IPS-NIHi7 (cell line): ENCODE results near the gene MSI2.

Experiments
- DNase-seq: peaks from one replicate; pipeline ENCODE4 v3.0.0; 2012; ENCODE audit warnings: mixed read lengths; ENCODE audit errors: extremely low spot score

The MSI2 gene

DNA sequence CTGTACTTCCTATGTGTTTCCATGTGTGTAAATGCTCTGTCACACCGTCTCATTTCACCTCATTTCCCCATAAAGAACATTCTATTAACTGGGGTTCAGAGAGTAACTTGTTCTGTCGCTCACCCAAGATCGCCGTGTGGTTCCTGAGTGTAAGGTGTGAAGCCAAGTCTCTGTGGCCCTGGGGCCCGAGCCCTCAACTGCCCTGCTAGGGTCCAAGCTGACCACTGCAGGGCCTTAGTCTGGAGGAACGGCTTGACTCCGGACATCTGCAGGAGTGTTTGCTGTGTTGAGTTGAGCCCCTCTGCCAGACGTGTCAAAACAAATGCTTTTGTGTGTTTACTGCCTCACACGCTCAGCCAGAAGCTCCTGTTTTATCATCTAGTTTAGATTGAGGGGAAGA is 244.7 kb downstream of the MSI2 start:
- DNase-seq, result no peak

DNA sequence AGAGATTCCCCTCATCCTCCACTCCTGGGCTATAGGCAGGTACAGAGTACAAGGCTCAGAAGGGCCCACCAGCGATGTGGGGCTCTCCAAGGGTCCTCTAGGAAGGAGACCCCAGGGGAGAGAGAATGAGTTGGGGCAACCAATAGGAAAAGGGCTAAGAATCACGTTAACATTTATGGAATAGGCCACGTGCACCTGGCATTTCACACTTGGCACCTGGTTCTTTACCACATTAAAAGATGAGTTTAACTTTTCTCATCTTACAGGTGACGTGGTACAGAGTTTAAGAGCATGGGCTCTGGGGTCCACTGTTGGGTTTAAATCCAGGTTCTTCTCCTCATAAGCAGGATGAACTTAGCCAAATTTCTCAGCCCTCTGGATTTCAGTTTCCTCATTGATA is 245.7 kb downstream of the MSI2 start:
- DNase-seq, result no peak

DNA sequence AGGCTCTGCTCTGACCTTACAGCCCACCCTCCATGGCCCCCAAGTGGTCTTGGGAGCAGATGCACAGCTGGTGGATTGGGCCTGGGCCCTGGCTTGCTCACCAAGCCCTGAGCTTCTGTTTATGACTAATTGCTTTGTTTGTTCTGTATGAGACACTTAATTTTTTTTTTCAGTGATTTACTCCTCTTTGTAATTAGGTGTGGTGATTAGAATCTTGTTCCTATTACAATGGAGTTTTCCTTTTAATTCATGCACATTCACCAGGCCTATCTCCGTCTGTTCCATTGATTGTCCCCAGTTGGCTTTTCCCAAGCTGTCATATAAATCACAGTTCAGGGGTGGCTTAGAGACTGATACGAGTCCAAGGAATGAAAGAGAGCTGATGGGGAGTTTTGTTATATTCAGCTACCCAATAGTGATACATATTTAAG is 246.5 kb downstream of the MSI2 start:
- DNase-seq, result no peak

DNA sequence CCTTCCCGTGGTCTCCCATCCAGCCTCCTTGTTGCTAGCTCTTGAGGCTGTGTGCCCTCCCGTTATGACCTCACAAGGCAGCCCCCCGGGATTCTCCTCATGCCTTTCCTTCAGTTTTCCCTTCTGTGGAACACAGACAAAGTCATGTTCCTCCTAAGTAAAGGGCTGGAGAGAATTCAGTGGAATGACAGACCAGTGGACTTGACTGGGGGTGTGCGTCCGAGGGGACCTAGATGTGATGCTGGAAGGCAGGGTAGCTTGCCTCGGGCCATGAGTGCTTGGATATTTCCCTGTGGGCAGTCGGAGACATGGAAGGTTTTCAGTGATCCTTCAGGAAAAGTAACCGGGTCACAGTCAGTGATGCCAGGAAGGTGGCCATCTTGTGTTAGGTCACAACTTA is 247.9 kb downstream of the MSI2 start:
- DNase-seq, result no peak

DNA sequence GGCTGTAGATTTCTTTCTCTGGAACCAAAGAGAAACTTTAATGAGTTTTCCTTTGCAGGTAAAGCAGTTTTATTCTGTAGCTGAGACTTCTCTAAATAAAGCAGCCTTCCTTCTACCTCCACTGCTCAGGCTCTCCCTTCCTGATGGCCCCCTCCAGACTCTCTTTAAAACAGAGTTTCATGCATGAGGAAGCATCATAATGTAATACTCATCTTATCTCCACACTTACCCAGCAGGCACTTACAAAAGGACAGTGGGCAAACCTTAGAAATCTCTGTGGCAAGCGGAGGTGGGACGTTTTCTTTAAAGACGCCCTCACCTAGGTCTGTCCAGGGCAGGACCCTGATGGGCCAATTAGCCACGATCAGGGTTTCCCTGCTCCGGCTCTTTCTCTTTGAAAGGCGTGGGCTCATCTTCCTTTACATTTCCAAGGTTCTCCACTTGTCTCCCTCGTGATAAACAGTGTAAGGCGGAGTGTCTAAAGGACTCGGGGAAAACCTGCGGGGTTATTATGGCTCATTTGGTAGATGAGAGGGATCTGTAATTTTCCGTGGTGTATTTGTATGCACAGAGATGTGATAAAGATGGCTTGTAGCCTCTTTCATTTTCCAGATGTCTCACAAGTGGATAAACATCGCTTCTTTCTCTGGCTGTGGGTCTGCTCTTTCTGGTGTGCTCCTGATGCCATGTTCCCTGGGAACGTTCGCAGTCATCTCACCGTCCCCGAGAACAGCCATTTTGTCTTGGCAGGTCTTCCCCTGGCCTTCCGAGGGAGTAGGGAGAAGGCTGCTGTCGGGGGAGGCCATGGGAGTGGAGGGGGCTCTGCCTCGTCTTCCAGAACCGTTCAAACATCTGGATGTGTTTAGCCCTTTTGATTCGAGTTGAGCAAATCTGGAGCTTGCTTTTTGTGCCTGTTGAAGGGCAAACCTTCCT is 249.8 kb downstream of the MSI2 start:
- no peak for DNase-seq

DNA sequence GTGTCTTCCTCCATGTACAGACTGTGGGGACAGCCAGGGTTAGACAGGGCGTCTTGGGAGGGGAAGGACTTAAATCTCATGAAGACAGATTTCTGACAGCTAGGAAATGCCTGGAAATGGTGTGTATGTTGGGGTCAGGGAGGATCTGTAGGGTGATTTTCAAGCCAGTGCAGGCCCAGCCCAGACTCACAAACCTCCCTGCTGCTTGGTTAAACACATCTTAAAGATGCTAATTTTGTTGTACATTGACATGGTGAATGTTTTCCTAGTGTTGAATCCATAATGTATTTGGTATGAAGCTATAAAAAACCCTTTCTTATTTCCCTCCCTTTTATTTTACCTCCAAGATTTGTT is 250.4 kb downstream of the MSI2 start:
- DNase-seq, result no peak

DNA sequence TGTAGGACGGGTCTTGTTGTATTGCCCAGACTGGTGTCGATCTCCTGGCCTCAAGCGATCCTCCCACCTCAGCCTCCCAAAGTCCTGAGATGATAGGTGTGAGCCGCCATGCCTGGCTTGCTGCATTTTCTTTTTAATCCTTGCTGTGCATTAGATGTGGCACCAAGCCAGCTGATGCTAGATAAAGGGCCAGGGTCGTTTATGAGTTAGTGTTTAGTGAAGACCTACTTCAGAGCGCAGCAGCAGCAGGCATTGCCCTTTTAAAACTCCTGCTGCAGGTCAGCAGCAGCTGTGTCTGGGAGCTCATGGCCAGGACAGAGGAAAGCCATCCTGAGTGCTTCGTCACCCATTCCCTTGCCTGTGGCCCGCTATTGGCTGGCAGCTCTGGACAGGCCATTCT is 251.5 kb downstream of the MSI2 start:
- DNase-seq, result no peak

DNA sequence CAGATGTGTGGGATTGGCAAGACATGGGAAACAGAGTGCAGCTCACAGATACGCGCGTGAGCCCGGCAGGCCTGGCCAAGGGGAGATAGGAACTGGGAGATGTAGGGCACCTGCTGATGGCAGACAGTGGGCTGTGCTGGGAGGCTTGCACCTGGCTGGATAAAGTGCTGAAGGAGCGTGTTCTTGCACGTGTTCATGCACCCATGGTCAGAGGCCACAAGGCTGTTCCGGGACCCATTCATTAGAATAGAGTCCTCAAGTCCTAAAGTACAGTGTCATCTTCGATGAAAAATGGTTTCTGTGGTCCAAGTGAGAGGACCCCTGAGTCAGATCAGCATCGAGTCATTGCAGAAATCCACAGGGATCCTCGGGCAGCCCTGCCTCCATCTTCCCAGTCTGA is 252.3 kb downstream of the MSI2 start:
- no peak for DNase-seq

DNA sequence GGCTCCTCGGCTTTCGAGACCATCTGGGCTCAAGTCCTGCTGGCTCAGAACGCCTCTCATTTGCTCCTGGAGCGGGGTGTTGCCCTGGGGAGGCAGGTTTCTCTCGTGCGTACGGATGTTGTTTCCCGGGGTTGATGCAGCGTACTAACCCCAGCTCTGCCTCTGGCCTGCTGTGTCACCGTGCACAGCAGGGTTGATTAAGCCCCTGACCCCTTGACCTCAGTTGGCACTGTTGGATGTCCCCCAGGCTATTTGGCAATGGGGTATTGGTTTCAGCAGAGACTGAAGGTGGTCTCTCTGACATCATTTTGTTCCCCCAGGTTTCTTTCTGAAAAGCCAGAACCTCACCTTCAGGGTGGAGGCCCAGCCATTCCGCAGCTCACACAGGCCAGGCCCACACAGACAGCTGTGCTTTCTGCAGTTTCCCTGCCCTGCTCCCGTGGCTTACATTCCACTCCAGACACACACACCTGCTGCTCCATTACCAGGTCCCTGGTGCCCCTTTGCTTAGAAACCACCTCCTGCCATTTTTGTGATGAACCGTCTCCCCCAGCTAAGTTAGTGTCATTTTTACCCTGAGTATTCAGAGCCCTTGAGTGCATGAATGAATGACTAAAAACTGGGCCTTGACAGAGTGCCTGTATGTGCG is 255.3 kb downstream of the MSI2 start:
- DNase-seq, result no peak

DNA sequence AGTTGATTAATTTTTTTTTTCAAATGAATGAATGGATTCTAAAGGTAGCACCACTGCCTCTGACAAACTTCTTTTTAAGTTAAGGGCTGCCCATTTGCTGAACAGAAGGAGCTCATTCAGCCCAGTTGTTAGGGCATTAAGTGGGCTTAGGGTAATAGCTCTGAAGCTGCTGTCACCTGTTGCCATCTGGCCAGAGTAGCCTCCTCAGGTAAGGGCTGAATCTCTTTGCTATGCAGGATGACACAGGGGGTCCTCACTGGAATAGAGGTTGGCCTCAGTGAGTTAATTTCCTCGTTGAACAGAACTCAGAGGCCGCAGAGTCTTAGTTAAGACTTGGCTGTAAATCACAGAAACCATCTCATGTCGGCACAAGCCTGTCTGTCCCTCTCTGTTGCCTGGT is 255.9 kb downstream of the MSI2 start:
- no peak for DNase-seq

DNA sequence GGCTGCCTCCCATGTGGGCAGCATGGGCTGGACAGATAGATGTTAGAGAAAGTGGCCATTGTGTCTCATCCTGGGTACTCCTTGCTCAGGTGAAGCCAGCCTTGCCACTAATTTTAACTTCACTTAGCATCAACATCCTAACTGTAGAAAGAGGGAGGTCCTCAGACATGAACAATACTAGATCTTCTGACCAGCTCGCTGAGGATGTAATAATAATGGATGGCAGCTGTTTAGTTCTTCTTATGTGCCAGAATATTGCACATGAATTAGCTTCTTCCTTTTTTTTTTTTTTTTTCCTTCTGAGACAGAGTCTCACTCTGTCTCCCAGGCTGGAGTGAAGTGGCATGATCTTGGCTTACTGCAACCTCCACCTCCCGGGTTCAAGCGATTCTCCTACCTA is 256.4 kb downstream of the MSI2 start:
- no peak for DNase-seq

DNA sequence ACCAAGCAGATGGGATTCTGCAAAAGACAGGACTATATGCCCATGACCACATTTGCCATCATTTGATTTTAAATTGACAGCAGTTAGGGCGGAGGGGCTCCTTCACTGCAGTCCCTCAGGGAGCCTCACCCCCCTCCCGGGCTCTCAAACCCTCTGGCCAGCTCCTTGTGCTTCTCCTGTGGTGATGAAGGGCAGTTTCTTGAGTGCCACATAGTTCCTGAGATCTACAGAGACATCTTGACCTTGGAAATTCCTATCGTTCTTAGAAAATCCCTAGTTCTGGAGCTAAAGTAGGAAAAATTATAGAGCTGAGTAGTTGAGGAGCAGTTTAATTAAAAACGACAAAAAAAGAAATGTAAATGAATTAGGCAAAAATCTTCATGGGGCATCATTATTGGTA is 257.2 kb downstream of the MSI2 start:
- DNase-seq, result no peak

DNA sequence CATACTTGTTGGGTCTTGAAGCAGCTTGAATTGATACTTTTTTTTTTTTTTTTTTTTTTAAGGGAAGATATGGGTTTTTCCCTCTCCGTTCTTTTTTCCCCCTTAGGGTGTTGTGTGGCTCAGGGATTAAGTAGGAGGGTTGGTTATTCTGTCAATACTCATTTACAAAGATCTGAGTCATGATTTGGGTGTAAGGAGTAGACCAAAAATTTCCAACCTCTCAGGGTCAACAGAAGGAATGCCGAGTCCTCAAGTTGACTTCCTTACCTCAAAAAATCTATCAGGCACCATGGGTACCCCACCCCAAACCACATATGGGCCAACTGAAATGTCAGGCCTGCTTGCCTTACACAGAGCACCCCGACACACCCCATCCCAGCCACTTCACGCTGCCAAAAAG is 258.3 kb downstream of the MSI2 start:
- no peak for DNase-seq

DNA sequence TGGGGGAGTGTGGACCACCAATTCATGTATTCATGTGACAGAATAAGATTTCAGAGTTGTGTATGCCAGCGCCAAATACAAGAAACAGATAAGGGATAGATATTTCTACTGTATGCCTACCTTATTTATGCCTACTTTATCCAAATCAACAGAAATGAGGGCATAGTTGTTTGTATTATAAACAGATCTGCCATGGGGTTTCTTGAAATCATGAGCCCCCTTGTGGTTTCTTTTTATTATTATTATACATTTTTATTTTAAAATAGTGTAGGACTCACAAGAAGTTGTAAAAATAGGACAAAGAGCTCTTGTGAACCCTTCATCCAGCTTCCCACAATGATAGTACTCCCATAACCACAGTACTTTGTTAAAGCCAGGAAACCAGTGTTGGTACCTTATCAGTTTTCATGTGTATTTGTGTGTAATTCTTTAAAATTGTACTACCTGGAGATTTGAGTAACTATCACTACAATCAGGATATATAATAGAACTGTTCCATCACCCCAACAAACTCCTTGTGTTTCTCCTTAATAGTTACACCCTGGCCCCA is 259.4 kb downstream of the MSI2 start:
- DNase-seq, result no peak

DNA sequence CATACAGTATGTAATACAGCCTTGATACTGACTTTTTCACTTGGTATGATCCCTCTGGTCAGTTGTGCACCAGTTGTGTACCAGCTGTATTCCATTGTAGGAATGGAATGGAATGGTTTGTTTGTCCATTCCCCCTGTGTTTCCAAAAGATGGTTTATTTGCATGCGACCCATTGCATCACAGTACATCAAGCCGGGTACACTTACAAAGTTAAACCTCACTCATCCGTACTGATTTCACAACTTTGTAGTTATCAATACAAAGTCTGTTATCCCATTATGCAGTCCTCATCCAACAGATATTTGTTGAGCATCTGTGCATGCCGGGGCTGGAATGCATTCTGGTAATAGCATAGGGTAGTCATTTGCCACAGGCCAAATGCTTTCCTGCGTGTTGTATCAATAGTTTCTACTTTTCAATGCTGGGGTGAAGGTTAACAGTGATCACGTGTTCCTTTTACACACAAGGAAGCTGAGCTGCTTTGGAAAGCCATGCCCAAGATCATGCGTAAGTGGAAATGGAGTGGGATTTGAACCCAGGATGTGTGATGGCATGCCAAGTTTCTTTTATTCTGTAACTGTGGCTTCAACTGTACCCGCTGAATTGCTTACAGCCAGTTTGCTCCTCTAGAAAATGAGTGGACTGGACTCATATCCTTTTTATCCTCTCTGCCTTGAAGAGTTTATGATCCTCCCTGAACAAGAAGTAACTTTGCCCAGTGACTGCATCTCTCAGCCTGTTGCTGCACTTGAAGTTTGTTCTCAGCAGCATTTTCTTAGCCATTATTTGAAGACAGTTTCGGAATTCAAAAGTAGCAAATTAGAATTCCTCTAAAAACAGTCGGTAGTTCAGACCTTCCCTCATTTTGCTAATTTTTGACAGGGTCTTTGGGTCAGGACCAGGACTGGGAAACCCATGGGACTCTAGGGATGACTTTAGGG is 260.2 kb downstream of the MSI2 start:
- no peak for DNase-seq

DNA sequence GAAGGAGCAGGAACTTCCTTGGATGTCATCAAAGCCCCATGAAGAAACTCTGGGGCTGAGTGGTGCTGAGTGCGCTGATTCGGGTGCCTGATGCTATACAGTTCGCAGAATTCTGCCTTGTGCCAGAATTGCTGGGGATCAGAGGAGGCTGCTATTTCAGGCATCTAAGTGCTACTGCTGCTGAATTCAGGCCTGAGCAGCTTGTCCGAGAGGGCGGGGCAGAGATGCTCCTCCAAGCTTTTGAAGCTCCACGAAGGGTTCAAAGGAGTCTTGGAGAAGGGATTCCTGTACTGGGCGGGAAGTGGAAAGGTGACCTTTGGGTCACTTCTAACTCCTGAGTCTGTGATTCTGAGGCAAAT is 260.9 kb downstream of the MSI2 start:
- no peak for DNase-seq

DNA sequence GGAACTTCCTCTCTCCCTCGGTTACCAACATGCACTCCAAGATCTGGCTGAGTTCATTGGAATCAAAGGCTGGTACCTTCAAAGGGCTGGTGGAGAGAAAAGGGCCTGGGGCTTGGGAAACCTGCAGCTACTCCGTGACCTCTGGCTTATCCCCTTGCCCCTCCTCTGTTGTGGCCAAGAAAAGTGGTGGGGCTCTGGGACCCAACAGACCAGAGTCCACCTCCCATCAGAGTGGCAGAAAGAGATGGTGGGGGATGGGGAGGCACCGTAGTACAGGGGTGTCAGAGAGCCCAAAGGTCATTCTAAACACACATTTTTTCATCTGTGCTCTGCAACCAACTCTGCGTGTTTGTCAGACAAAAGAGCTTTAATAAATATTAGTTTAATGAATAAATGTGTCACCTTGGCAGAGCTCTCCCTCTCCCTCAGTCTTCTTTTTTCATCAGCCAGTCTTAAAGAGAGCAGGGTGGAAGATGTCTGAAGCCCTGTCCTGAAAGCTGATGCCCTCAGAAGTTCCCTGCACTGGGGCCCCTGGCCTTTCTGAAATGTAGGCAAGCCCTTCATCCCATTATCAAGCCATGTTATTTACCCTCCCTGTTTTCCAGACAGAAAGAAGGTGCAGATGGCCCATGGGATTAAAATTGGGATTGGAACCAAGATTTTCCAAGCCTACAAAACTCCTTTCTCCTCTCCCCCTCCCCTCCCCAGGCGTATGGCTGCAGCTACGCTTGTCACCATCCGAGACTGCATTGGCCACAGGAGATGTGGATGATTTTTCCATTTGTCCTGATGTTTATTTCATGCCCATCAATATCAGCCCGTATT is 261.5 kb downstream of the MSI2 start:
- DNase-seq, result no peak

DNA sequence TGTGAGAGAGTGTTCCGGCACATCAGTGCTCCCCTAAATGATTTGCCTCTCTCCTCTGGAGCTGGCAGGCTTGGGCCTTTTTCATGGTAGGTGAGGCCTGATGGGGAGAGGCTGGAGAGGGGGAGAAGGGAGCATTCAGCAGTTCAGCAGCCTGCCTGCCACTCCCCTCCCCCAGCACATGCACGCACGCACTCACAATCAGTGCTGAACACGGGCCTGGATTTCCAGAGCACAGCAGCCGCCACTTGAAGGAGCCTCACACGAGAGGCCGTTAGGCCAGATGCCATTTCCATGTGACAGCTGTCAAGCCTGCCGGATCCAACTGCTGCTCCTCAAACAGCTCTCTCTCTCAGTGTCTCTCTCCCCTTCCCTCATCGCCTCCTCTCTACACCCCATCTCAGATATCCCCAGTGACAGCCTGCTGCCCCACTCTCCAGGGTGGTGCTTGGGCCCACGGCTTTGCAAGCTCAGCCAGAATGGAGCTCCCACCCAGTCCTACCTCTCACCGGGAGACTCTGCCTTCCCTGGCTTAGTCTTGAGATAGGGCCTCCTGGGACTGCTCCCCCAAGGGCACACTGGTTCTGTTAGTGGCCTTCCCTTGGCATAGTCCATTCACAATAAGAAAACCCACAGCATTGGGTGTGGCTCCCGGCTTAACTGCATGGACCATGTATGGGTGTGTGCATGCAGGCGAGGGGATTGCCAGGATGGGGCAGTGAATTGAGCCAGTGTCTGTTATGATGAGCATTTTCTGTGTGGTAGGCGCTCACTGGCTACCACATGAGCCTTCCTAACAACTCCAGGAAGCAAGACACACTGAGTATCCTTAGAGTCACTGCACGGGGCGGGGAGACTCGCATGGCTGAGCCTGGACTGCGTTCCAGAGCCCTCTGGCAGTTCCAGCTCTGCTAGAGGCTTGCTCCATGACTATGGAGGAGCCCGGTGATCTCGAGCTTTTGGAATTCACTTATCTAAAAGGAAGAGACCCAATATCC is 262.6 kb downstream of the MSI2 start:
- peak; percentile 58 for DNase-seq

DNA sequence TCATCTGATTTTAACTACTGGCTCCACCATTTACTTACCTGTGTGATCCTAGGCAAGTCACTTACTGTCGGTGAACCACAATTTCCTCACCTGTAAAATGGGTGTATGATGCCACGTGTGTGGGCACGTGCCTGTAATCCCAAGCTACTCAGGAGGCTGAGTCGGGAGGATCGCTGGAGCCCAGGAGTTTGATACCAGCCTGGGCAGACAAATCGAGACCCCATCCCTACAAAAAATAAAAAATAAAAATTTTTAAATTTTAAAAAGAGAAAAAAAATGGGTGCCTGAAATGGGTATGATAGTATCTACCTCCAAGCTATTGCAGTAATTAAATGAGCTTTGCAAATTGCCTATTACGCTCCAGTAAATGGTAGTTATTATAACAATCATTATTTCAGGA is 263.5 kb downstream of the MSI2 start:
- DNase-seq, result no peak

DNA sequence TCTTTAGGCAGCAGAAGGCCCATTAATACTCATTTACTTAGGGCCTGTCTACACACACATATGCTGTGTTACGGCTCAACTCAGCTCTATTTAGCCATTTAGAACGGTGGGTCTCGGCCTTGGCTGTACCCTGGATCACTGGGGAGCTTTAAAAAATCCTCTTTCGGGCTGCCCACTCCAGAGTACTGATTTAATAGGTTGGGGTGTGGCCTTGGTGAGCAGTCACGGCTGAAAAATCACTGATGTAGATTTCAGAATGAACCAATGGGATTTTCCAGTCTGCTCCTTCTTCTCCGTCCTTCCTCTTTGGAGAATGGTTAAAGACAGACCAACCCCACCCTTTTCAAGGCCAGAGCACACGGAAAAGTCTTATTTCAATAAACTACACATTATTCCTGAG is 265.3 kb downstream of the MSI2 start:
- DNase-seq, result no peak
